GM10266 (cell line): Measurements from ENCODE around the gene IL1RAP.

ENCODE experiments used
- DNase-seq: peaks from one replicate; pipeline ENCODE4 v3.0.0; 2012; ENCODE audit errors: extremely low spot score
- CTCF ChIP-seq: IDR thresholded peaks from 2 replicates; pipeline ENCODE4 v1.5.1; 2012; ENCODE audit warnings: mild to moderate bottlenecking, low read depth; ENCODE audit not compliant: control insufficient read depth, insufficient read depth; ENCODE audit errors: missing control alignments

Gene IL1RAP

GRCh38 chr3:190577225-190577624, 63.3 kb downstream of the IL1RAP start:
- DNase-seq, result no peak
- TF ChIP-seq CTCF, result no peak

- TF ChIP-seq CTCF, result no peak
- no peak for DNase-seq
Observed at GRCh38 chr3:190579514-190580137, 65.7 kb downstream of the IL1RAP start.

- DNase-seq, result no peak
- TF ChIP-seq CTCF, result no peak
Observed at GRCh38 chr3:190580417-190580816, 66.5 kb downstream of the IL1RAP start.

GRCh38 chr3:190581041-190581541, 67.2 kb downstream of the IL1RAP start:
- no peak for DNase-seq
- no peak for TF ChIP-seq CTCF

GRCh38 chr3:190582667-190583066, 68.8 kb downstream of the IL1RAP start:
- TF ChIP-seq CTCF, result no peak
- no peak for DNase-seq

GRCh38 chr3:190585805-190586630, 72.1 kb downstream of the IL1RAP start:
- DNase-seq, result no peak

More at GRCh38 chr3:190585805-190586630, 72.1 kb downstream of the IL1RAP start:
- no peak for TF ChIP-seq CTCF
